GM12878 (cell line): ENCODE measurements around the gene TRIM7. TPM values are rescaled to one million over a fixed set of nuclear protein-coding genes. Genes with fewer than 3 reads are reported as not detected.

Experiments used
- FOXM1 ChIP-seq: IDR thresholded peaks from 2 replicates; pipeline ENCODE4 v1.6.1; 2012; ENCODE audit warnings: low read depth, mild to moderate bottlenecking, inconsistent platforms, low read length, moderate library complexity
- SREBF2 ChIP-seq: IDR thresholded peaks from 2 replicates; pipeline ENCODE4 v1.6.1; 2012; ENCODE audit warnings: mild to moderate bottlenecking, low read length
- SUPT20H ChIP-seq: IDR thresholded peaks from 2 replicates; pipeline ENCODE4 v1.6.1; 2011; ENCODE audit warnings: low read depth, mild to moderate bottlenecking, low read length, moderate library complexity, borderline replicate concordance; ENCODE audit not compliant: control insufficient read depth
- ZNF217 ChIP-seq: fragments of 450-650 bp; IDR thresholded peaks from 2 replicates; pipeline ENCODE4 v1.6.1; 2017; ENCODE audit warnings: antibody characterized with exemption, mild to moderate bottlenecking
- polyA plus RNA-seq, 11 experiments: library from polyadenylated mRNA; depleted of rRNA in 4 of 11; unstranded in 6 of 11; stranded (reverse) in 5 of 11; fragments of >200 nt; fragmentation: Nextera tagmentation in 4 of 11; fragmentation: Illumina TruSeq in 1 of 11; extraction: Ambion mirVana in 4 of 11; extraction: Trizol in 1 of 11; gene quantifications; 1 replicate in 1 of 11; 2 replicates in 10 of 11; pipeline versions ENCODE4 v1.2.1 to v1.2.3, GENCODE V29; 2011 to 2016; ENCODE audit warnings: inconsistent platforms in 2 of 11, missing spikeins in 2 of 11, low read depth in 1 of 11
- total RNA-seq, 4 experiments: library from RNA; depleted of rRNA in 3 of 4; stranded (reverse); fragments of >200 nt in 3 of 4; fragmentation: Illumina TruSeq in 1 of 4; extraction: Trizol in 1 of 4; gene quantifications; 2 replicates each; pipeline versions ENCODE4 v1.2.1 to v1.2.3, GENCODE V29; 2013 to 2021
- TF ChIP-seq, protein P1 (sequence below): fragments of 450-650 bp; IDR thresholded peaks from 2 replicates; pipeline ENCODE4 v1.6.1; 2018; ENCODE audit warnings: borderline replicate concordance, mild to moderate bottlenecking; ENCODE audit not compliant: partially characterized antibody
- TF ChIP-seq, protein P2 (sequence below): IDR thresholded peaks from 2 replicates; pipeline ENCODE4 v1.6.1; 2012; ENCODE audit warnings: mild to moderate bottlenecking, low read depth, low read length

The TRIM7 gene
- total and polyA plus RNA-seq, 10 of the 15 experiments (the other 5 are each of a cell fraction or from before 2014, with no cell fraction given), result 0.02 to 1.6 (median 0.41) TPM

DNA sequence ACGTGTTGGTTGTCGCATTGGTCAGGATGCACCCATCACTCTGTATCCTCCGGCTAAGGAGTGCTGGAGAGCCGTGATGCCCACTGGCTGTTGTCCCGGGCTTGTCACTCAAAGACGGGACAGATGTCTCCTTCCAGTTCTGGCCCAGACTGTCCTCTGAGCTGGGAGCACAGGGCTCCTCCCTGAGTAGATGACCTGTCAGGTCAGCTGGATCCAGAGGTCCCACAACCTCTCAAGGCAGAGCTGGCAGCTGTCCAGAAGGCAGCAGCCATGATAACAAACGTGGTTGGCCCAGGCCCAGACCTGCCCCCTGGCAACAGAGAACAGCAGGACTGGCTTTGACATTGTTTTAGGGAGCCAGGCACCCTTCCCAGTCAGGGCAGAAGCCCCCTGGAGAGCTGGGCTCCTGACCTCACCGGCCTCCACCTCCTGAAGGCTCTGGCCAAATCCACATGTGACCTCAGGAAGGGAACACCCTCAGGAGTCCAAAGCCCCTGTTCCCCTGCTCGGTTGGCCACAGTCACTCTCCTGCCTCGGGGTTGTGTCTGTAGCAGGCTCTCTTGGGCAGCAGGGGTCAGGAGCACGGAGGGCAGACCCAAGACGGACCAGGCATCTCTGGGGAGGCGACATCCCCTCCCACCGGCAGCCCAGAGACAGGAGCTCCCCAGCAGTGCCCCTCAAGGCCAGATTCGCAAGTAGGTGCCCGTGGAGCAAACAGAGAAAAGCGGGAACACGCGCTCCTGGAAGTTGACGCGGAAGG is 10.3 kb downstream of the TRIM7 start (continued):
- TF ChIP-seq, protein P1, sequence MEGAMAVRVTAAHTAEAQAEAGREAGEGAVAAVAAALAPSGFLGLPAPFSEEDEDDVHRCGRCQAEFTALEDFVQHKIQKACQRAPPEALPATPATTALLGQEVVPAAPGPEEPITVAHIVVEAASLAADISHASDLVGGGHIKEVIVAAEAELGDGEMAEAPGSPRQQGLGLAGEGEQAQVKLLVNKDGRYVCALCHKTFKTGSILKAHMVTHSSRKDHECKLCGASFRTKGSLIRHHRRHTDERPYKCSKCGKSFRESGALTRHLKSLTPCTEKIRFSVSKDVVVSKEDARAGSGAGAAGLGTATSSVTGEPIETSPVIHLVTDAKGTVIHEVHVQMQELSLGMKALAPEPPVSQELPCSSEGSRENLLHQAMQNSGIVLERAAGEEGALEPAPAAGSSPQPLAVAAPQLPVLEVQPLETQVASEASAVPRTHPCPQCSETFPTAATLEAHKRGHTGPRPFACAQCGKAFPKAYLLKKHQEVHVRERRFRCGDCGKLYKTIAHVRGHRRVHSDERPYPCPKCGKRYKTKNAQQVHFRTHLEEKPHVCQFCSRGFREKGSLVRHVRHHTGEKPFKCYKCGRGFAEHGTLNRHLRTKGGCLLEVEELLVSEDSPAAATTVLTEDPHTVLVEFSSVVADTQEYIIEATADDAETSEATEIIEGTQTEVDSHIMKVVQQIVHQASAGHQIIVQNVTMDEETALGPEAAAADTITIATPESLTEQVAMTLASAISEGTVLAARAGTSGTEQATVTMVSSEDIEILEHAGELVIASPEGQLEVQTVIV, result no peak
- TF ChIP-seq SUPT20H (no peak), SREBF2 (no peak), ZNF217 (no peak), FOXM1 (no peak)
- TF ChIP-seq, protein P2, sequence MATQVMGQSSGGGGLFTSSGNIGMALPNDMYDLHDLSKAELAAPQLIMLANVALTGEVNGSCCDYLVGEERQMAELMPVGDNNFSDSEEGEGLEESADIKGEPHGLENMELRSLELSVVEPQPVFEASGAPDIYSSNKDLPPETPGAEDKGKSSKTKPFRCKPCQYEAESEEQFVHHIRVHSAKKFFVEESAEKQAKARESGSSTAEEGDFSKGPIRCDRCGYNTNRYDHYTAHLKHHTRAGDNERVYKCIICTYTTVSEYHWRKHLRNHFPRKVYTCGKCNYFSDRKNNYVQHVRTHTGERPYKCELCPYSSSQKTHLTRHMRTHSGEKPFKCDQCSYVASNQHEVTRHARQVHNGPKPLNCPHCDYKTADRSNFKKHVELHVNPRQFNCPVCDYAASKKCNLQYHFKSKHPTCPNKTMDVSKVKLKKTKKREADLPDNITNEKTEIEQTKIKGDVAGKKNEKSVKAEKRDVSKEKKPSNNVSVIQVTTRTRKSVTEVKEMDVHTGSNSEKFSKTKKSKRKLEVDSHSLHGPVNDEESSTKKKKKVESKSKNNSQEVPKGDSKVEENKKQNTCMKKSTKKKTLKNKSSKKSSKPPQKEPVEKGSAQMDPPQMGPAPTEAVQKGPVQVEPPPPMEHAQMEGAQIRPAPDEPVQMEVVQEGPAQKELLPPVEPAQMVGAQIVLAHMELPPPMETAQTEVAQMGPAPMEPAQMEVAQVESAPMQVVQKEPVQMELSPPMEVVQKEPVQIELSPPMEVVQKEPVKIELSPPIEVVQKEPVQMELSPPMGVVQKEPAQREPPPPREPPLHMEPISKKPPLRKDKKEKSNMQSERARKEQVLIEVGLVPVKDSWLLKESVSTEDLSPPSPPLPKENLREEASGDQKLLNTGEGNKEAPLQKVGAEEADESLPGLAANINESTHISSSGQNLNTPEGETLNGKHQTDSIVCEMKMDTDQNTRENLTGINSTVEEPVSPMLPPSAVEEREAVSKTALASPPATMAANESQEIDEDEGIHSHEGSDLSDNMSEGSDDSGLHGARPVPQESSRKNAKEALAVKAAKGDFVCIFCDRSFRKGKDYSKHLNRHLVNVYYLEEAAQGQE, result no peak
